HepG2 (cell line): ENCODE data around the gene SNU13. TPM values are rescaled to one million over a fixed set of nuclear protein-coding genes. Genes with fewer than 3 reads are reported as not detected.

Experiments
- BORCS8-MEF2B ChIP-seq: sonication (generic); formaldehyde crosslinking; IDR thresholded peaks from 2 replicates; pipeline ENCODE4 v1.8.0; 2022; ENCODE audit warnings: mild to moderate bottlenecking, missing genetic modification reagents
- CC2D1A ChIP-seq: sonication (generic); formaldehyde crosslinking; IDR thresholded peaks from 2 replicates; pipeline ENCODE4 v1.8.1; 2023; ENCODE audit warnings: mild to moderate bottlenecking, missing genetic modification reagents
- GFI1 ChIP-seq: sonication (generic); formaldehyde crosslinking; IDR thresholded peaks from 2 replicates; pipeline ENCODE4 v1.5.0; 2020; ENCODE audit warnings: missing genetic modification reagents, mild to moderate bottlenecking, borderline replicate concordance
- GLI4 ChIP-seq: sonication (generic); formaldehyde crosslinking; IDR thresholded peaks from 2 replicates; pipeline ENCODE4 v1.5.1; 2020; ENCODE audit warnings: missing genetic modification reagents, mild to moderate bottlenecking, moderate library complexity, borderline replicate concordance
- IRF2 ChIP-seq: IDR thresholded peaks from 2 replicates; pipeline ENCODE4 v1.6.1; 2018; ENCODE audit warnings: missing genetic modification reagents, missing compliant biosample characterization
- JUN ChIP-seq: sonication (generic); formaldehyde crosslinking; IDR thresholded peaks from 2 replicates; pipeline ENCODE4 v1.4.0; 2020; ENCODE audit warnings: mild to moderate bottlenecking, missing genetic modification reagents
- KAT7 ChIP-seq: IDR thresholded peaks from 2 replicates; pipeline ENCODE4 v1.6.1; 2018; ENCODE audit warnings: borderline replicate concordance, missing compliant biosample characterization
- KMT2A ChIP-seq: sonication (generic); formaldehyde crosslinking; IDR thresholded peaks from 2 replicates; pipeline ENCODE4 v1.4.0; 2020; ENCODE audit warnings: missing genetic modification reagents
- MBD4 ChIP-seq: IDR thresholded peaks from 2 replicates; pipeline ENCODE4 v1.6.1; 2012; ENCODE audit warnings: low read length, inconsistent platforms, borderline replicate concordance
- MED1 ChIP-seq: sonication (generic); formaldehyde crosslinking; IDR thresholded peaks from 2 replicates; pipeline ENCODE4 v1.4.0; 2020; ENCODE audit warnings: missing genetic modification reagents
- MTF1 ChIP-seq: sonication (generic); formaldehyde crosslinking; IDR thresholded peaks from 2 replicates; pipeline ENCODE4 v1.5.0; 2020; ENCODE audit warnings: missing genetic modification reagents
- NFYC ChIP-seq: IDR thresholded peaks from 2 replicates; pipeline ENCODE4 v1.6.1; 2016; ENCODE audit warnings: missing genetic modification reagents, missing compliant biosample characterization
- RBM39 ChIP-seq: fragments of 200-400 bp; formaldehyde crosslinking; IDR thresholded peaks from one replicate; pipeline ENCODE4 v1.6.1; 2018; ENCODE audit warnings: antibody characterized with exemption, mild to moderate bottlenecking, low read depth, low read length; ENCODE audit not compliant: poor library complexity, severe bottlenecking
- SALL1 ChIP-seq: sonication (generic); formaldehyde crosslinking; IDR thresholded peaks from 2 replicates; pipeline ENCODE4 v1.8.0; 2022; ENCODE audit warnings: mild to moderate bottlenecking, missing genetic modification reagents
- SIN3B ChIP-seq: fragments of 150-350 bp; IDR thresholded peaks from 2 replicates; pipeline ENCODE4 v1.6.1; 2014; ENCODE audit warnings: low read length
- SMARCC2 ChIP-seq: fragments of 450-650 bp; IDR thresholded peaks from 2 replicates; pipeline ENCODE4 v1.6.1; 2017; ENCODE audit warnings: antibody characterized with exemption, mild to moderate bottlenecking
- SNAPC2 ChIP-seq: sonication (generic); formaldehyde crosslinking; IDR thresholded peaks from 2 replicates; pipeline ENCODE4 v1.8.1; 2022; ENCODE audit warnings: mild to moderate bottlenecking, missing genetic modification reagents
- SOX13 ChIP-seq, 3 experiments: fragments of 450-650 bp in 1 of 3; sonication (generic) in 1 of 3; formaldehyde crosslinking in 1 of 3; IDR thresholded peaks in 2 of 3; conservative IDR thresholded peaks in 1 of 3; 2 replicates each; pipeline versions ENCODE4 v1.5.0 to v1.6.1; 2016 to 2020; ENCODE audit warnings: antibody characterized with exemption in 1 of 3, mild to moderate bottlenecking in 1 of 3, missing compliant biosample characterization in 1 of 3, missing genetic modification reagents in 1 of 3, moderate library complexity in 1 of 3
- TAF1 ChIP-seq: sonication (generic); formaldehyde crosslinking; IDR thresholded peaks from 2 replicates; pipeline ENCODE4 v1.4.0; 2020; ENCODE audit warnings: missing genetic modification reagents
- TBX3 ChIP-seq: fragments of 450-650 bp; IDR thresholded peaks from 2 replicates; pipeline ENCODE4 v1.6.1; 2017; ENCODE audit warnings: antibody characterized with exemption, mild to moderate bottlenecking, inconsistent platforms, borderline replicate concordance
- ZNF292 ChIP-seq: sonication (generic); formaldehyde crosslinking; IDR thresholded peaks from 2 replicates; pipeline ENCODE4 v1.8.1; 2022; ENCODE audit warnings: mild to moderate bottlenecking, low read depth, missing genetic modification reagents, borderline replicate concordance
- ZNF343 ChIP-seq: sonication (generic); formaldehyde crosslinking; IDR thresholded peaks from 2 replicates; pipeline ENCODE4 v1.4.0; 2020; ENCODE audit warnings: mild to moderate bottlenecking, missing genetic modification reagents
- ZNF547 ChIP-seq: sonication (generic); formaldehyde crosslinking; IDR thresholded peaks from 2 replicates; pipeline ENCODE4 v1.5.1; 2020; ENCODE audit warnings: mild to moderate bottlenecking, missing genetic modification reagents
- ZNF574 ChIP-seq: sonication (generic); formaldehyde crosslinking; IDR thresholded peaks from 2 replicates; pipeline ENCODE4 v1.4.0; 2020; ENCODE audit warnings: missing genetic modification reagents
- ZZZ3 ChIP-seq: sonication (generic); formaldehyde crosslinking; IDR thresholded peaks from 2 replicates; pipeline ENCODE4 v1.4.0; 2020; ENCODE audit warnings: missing genetic modification reagents, mild to moderate bottlenecking, borderline replicate concordance
- polyA plus RNA-seq, 8 experiments: library from polyadenylated mRNA; depleted of rRNA in 3 of 8; stranded (reverse) in 7 of 8; unstranded in 1 of 8; fragments of >200 nt; fragmentation: Illumina TruSeq in 4 of 8; extraction: Trizol in 4 of 8; gene quantifications; 2 replicates each; pipeline versions ENCODE4 v1.2.1 to v1.2.3, GENCODE V29; 2011 to 2016; ENCODE audit warnings: low read depth in 4 of 8, missing spikeins in 1 of 8, mixed read lengths in 1 of 8; ENCODE audit not compliant: insufficient read depth in 1 of 8
- total RNA-seq, 5 experiments: library from RNA; depleted of rRNA; stranded (reverse); fragments of >200 nt; fragmentation: Illumina TruSeq; extraction: Trizol; gene quantifications; 2 replicates each; pipeline ENCODE4 v1.2.3, GENCODE V29; 2016; ENCODE audit warnings: low read depth in 1 of 5
- TF ChIP-seq, protein P1 (sequence below): sonication (generic); formaldehyde crosslinking; IDR thresholded peaks from 2 replicates; pipeline ENCODE4 v1.5.0; 2020; ENCODE audit warnings: missing genetic modification reagents
- TF ChIP-seq, protein P2 (sequence below): sonication (generic); formaldehyde crosslinking; IDR thresholded peaks from 2 replicates; pipeline ENCODE4 v1.4.0; 2020; ENCODE audit warnings: missing genetic modification reagents, borderline replicate concordance

SNU13 gene
- total and polyA plus RNA-seq, 2 of the 13 experiments (the other 11 are each of a cell fraction or from before 2014, with no cell fraction given), result 203 to 287 TPM

GRCh38 chr22:41654322-41654721 lies 34.3 kb downstream of the SNU13 start (continued):
- TF ChIP-seq KAT7 (CRISPR knock-in tag) (no peak), ZNF343 (CRISPR knock-in tag) (no peak), MED1 (CRISPR knock-in tag) (peak; percentile 25; the same call in 1 of the 2 replicates), SALL1 (CRISPR knock-in tag) (peak; percentile 49; the same call in 1 of the 2 replicates), SMARCC2 (no peak), GLI4 (CRISPR knock-in tag) (no peak), SNAPC2 (CRISPR knock-in tag) (no peak), NFYC (CRISPR knock-in tag) (no peak), KMT2A (CRISPR knock-in tag) (no peak), MTF1 (CRISPR knock-in tag) (no peak), ZNF547 (CRISPR knock-in tag) (no peak), TBX3 (peak; percentile 29; the same call in 1 of the 2 replicates), GFI1 (CRISPR knock-in tag) (no peak), BORCS8-MEF2B (no peak), TAF1 (CRISPR knock-in tag) (no peak), ZNF292 (CRISPR knock-in tag) (0 out of 2 replicates have a peak, but pooled peaks have one; percentile 24), MBD4 (no peak), SOX13 (IDR thresholded peaks at IDR 0.05) (no peak), SOX13 (CRISPR knock-in tag; conservative IDR thresholded peaks at IDR 0.05 in 1 of 2, IDR thresholded peaks at IDR 0.05 in 1 of 2) (peak in 1 of 2 experiments; percentile 17; a peak in 1 of 4 replicates), CC2D1A (CRISPR knock-in tag) (no peak), RBM39 (no peak), JUN (no peak), ZNF574 (CRISPR knock-in tag) (peak; percentile 22; the same call in 1 of the 2 replicates), IRF2 (CRISPR knock-in tag) (no peak), SIN3B (no peak), ZZZ3 (no peak)
- TF ChIP-seq, protein P1, sequence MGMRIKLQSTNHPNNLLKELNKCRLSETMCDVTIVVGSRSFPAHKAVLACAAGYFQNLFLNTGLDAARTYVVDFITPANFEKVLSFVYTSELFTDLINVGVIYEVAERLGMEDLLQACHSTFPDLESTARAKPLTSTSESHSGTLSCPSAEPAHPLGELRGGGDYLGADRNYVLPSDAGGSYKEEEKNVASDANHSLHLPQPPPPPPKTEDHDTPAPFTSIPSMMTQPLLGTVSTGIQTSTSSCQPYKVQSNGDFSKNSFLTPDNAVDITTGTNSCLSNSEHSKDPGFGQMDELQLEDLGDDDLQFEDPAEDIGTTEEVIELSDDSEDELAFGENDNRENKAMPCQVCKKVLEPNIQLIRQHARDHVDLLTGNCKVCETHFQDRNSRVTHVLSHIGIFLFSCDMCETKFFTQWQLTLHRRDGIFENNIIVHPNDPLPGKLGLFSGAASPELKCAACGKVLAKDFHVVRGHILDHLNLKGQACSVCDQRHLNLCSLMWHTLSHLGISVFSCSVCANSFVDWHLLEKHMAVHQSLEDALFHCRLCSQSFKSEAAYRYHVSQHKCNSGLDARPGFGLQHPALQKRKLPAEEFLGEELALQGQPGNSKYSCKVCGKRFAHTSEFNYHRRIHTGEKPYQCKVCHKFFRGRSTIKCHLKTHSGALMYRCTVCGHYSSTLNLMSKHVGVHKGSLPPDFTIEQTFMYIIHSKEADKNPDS (CRISPR knock-in tag), result no peak
- TF ChIP-seq, protein P2, sequence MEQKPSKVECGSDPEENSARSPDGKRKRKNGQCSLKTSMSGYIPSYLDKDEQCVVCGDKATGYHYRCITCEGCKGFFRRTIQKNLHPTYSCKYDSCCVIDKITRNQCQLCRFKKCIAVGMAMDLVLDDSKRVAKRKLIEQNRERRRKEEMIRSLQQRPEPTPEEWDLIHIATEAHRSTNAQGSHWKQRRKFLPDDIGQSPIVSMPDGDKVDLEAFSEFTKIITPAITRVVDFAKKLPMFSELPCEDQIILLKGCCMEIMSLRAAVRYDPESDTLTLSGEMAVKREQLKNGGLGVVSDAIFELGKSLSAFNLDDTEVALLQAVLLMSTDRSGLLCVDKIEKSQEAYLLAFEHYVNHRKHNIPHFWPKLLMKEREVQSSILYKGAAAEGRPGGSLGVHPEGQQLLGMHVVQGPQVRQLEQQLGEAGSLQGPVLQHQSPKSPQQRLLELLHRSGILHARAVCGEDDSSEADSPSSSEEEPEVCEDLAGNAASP (CRISPR knock-in tag), result no peak
